ENCODE data around the gene C1orf159. TPM values are rescaled to one million over a fixed set of nuclear protein-coding genes. Genes with fewer than 3 reads are reported as not detected.
"Not testable (repeated sequence)": the region's sequence is repeated elsewhere in the genome, so short reads cannot be mapped to it uniquely, and the experiment has no call there.

The C1orf159 gene
- total RNA-seq, 1 donor from 2014 or later: 7.7 TPM

DNA sequence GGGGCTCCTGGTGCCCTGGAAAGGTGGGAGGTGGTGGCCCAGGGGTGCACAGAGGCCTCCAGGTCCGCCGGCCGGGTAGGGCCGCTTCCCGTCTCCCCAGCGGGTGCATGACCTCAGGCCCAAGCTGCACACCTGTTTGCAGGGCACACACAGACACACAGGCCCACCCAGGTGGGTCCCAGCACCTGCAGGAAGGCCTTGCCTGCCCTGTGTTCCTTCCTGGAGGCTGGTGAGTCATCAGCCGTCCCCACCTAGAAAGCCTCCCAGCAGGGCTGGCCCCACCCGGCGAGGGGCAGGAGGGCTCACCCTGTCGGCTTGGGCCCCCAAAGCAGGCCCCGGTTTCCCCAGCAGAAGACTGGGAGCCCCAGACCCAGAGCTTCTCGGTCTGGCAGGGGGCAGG lies 34.2 kb upstream of the C1orf159 start:
- DNase-seq (ENCODE audit: low spot score): no peak

DNA sequence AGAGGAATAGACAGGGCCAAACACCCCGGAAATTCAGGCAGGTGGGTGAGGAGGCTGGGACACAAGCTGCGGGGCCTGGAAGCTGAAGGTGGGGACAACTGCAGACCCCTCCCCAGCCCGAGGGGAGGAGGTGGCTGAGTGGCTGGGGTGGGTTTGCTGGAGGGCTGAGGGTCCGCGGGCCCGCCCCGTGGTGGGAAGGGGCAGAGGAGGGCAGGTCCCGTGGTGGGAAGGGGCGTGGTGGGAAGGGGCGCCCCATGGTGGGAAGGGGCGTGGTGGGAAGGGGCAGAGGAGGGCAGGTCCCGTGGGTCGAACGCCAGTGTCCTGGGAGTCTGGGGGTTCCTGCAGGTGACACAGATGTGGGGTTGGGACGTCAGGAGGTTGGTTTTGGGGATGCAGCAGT lies 33.5 kb upstream of the C1orf159 start:
- DNase-seq (ENCODE audit: low spot score): no peak

DNA sequence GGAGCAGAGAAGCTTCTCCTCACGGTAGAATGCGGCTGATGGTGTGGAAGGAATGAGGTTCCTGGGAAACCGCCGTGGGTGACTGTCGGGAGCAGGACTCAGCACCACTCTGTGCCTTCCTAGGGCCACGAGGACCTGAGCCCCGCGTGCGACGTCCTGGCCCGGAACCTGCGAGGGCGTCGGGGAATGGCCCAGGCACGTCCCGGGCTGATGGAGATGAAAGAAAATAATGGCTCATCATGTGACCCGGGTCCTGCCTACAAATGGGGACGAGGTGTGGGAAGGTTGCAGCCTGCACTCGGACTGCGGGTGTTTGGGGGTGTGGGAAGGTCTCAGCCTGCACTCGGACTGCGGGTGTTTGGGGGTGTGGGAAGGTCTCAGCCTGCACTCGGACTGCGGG lies 32.7 kb upstream of the C1orf159 start:
- DNase-seq (ENCODE audit: low spot score): no peak

DNA sequence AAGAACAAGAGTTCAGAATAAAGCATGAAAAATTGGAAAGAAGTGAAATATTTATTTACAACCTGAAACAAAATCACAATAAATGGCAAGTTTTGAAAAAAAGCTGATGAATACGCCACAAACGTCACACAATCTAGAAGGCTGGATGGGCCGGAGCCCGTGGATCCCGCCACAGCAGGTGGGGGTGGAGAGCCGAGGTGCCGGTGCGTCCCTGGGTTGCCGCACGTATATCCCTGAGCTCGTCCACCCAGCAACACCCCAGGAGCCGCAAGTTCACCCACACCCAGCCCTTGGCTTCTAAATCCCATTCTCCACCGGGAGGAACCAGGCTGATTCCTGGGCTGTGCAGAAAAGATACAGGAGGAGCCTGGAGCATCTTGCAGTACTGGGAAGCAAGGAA lies 32.2 kb upstream of the C1orf159 start:
- no peak for DNase-seq (ENCODE audit: low spot score)

DNA sequence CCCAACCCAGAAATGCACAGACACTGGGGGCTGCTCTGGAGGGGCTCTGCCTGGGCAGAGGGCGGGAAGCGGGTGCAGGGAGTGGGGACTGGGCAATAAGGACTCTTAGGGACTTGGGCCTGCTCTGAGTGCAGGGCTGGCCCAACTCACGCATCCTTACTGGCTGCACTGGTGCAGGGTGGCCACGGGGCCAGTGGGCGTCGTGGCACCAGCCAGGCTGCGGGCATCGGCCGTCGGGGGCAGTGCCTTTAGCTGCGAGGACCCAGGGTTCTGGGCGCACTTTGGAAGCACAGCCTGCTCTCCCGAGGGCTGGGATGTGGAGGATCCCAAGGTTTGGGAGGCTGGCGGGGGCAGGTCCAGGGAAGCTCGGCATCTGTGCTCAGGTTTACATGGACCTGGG lies 30.7 kb upstream of the C1orf159 start:
- no peak for DNase-seq (ENCODE audit: low spot score)

DNA sequence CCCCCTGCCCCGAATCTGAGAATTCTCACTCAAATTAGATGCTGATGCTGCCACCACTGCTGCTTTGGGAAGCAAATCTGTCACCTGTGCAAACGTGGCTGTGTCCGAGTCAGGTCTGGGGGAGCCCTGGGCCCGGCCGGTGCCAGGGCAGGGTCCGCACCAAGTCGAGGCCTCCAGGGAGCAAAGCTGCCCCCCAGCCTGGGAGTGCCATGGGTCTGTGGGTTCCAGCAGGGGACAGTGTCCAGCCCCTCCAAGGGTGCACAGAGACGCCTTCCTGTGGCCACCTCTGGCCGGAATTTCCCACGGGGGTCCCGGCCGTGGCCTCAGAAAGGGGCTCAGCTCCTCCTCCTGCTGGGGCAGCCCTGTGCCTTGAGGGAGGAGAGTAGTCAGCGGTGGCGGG lies 30.1 kb upstream of the C1orf159 start:
- no peak for DNase-seq (ENCODE audit: low spot score)

DNA sequence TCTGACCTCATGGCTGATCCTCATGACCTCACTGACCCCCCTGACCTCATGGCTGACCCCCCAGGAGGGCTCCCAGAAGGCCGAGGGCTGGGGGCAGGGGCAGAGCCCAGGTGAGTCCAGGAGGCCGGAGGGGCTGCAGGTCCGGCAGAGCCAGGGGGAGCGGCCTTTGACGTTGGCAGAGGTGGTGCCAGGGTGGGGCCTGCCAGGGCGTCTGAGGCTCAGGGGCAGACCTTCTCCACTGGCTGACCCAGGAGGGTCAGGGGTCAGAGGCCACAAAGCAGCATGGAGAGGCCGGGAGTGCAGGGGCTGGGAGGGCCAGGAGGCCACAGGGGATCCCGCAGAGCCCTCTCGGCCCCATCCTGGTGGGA lies 29.6 kb upstream of the C1orf159 start:
- DNase-seq (ENCODE audit: low spot score): no peak

DNA sequence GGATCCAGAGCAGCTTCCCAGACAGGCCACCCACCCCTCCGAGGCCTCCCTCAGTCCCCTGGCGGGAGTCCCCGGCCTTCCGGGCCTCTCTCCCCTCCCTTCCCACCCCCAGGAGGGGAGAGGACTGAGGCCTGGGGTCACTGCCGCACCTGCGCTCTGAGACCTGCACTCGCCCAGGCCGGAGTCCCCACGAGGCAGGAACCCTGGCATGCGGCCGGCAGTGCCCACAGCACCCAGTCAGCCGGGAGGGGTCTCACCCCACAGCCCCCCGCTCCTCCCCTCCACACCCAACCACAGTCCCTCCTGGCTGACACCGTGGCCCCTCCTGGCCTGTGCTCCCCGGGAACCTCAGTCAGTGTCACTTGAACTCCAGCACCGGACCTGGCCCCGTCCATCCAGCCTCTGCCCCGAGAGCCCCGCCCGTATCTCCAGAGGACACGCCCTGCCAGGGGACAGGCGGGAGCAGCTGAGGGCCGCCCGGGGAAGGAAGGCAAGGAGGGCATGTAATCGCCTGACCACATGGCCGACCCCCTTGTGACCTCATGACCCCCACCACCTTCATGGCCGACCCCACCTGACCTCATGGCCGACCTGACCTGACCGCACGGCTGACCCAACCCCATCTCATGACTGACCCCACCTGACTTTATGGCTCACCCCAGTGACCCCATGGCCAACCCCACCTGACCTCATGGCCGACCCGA lies 29.1 kb upstream of the C1orf159 start:
- DNase-seq (ENCODE audit: low spot score): no peak

DNA sequence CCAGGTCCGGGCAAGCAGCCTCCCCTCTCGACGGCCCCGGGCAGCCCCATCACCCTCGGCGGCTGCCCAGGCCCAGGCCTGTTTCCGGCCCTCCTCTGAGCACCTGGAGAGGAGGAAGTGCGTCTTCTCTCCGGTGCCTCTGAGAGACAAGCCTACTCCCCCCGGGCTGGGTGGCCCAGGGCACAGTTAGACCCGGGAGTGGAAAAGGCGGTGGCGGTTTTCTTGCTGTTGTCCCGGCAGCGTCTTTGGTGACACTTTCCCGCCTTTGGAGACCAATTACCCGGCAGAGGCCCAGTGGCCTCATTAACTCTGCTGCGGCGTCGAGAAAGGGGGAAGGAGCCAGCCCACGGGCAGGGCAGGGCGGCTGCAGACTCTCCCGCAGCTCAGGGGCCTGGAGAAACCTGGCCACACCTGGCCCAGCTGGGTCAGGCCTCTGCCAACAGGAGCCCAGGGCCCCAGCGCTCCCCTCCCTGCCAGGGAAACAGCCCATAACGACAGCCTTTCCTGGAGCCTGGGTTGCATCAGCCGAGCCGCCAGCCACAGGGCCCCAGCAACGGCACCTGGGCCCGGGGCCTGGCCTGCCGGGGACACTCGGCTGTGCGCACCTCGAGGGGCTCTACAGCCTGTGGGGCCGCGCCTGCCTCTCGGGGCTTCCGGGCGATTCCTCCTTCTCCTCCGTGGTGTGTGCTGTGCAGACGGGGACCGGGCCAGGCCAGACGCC lies 28.4 kb upstream of the C1orf159 start:
- DNase-seq (ENCODE audit: low spot score): no peak

DNA sequence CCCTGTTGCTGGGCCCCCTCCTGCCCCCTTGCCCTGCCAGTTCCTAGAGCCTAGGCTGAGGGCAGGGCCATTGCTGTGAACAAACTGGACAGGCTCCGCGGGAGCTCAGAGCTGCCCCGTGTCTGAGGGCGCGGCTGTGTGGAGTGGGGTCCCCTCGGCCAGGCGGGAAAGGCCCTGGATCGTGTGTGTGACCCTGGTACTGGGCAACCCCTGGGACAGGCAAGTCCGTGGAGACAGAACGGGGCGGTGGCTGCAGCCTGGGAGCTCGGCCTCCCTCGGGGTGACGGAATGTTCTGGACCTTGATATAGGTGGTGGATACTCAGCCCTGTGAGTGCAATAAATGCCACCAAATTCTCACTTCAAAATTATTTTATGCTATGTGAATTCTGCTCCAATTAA lies 27.7 kb upstream of the C1orf159 start:
- no peak for DNase-seq (ENCODE audit: low spot score)

DNA sequence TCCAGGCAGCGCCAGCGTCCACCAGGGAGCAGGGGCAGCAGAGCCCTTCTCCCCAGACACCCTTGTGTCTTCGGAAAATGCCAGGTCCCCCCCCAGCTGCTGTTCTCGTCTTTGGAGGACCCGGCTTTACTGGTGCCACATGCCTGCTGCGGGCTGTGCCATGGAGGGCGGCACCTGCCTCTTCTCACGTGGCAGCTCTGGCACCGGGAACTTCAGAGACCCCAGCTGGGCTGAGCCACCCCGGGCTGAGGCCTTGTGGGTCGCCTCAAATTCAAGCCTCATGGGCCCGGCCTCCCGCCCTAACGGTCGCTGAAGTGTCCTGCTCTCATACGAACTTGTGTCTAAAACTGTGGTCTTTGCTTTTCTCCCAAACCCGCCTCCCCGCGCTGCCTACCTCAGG lies 27.0 kb upstream of the C1orf159 start:
- DNase-seq (ENCODE audit: low spot score): no peak

DNA sequence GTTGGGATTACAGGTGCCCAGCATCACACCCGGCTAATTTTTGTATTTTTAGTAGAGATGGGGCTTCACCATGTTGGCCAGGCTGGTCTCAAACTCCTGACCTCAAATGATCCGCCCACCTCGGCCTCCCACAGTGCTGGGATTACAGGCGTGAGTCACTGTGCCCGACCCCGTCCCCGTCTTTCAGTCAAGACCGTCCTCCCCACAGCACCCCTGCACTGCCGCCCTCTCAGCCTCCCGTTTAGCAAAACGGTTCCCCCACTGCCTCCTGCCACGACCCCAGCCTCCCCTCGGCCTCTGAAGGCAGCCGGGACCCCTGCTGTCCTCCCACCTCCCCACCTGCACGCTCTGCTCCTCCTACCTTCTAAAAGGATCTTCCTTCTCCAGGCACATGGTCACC lies 26.5 kb upstream of the C1orf159 start:
- not testable (repeated sequence) for DNase-seq (ENCODE audit: low spot score)

DNA sequence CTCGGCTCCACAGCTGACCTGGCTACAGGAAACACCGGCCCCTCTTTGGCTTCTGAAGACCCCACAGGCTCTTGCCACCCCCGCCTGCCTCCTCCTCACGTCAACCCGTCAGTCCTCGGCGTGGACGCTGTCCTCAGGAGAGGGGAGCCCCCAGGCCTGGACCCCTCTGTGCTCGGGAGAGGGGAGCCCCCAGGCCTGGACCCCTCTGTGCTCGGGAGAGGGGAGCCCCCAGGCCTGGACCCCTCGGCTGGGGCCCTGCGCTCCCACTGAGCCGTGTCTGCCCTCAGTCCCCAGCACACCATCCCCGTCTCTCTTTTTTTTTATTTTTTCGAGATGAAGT lies 26.0 kb upstream of the C1orf159 start:
- no peak for DNase-seq (ENCODE audit: low spot score)

DNA sequence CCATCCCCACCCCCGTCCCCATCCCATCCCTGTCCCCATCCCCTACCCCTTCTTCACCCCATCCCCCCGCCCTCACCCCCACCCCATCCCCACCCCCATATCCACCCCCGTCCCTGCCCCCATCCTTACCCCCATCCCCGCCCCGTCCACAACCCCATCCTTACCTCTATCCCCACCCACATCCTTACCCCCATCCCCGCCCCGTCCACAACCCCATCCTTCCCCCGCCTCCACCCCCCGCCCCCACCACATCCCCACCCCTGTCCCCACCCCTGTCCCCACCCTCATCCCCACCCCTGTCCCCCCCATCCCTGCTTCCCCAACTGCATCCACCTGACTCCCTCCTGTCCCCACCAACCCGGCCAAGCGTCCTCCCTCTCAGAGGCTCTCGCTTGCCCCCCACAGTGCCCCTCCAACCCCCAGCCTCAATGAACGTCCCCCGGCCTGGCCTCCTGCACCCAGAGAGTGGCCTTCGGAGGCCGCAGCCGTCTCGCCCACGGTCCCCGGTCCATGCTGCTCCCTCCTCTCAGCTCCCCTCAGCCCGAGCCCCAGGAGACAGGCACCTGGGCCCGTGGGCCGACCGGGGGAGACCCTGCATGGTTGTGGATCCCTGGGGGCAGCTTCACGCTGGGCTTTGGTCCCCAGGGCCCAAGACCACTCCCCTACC lies 25.5 kb upstream of the C1orf159 start:
- no peak for DNase-seq (ENCODE audit: low spot score)

DNA sequence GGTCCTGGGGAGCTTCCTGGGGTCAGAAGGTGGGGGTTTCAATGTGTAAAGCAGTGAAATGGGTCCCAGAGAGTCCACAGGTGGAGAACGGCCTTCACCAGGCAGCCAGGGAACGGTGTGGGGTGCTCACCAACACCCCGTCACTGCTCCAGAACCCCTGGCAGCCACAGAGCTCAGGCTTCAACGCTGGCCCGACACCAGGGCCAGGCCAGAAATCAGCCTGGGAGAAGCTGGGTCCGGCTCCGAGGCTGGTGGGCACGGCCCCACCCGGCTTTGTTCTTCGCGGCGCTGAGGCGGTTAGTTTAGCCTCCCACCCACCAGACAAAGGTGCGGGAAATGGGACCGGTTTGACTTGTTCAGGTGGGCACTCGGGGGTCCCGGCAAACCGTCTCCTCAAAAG lies 24.8 kb upstream of the C1orf159 start:
- DNase-seq (ENCODE audit: low spot score): no peak

DNA sequence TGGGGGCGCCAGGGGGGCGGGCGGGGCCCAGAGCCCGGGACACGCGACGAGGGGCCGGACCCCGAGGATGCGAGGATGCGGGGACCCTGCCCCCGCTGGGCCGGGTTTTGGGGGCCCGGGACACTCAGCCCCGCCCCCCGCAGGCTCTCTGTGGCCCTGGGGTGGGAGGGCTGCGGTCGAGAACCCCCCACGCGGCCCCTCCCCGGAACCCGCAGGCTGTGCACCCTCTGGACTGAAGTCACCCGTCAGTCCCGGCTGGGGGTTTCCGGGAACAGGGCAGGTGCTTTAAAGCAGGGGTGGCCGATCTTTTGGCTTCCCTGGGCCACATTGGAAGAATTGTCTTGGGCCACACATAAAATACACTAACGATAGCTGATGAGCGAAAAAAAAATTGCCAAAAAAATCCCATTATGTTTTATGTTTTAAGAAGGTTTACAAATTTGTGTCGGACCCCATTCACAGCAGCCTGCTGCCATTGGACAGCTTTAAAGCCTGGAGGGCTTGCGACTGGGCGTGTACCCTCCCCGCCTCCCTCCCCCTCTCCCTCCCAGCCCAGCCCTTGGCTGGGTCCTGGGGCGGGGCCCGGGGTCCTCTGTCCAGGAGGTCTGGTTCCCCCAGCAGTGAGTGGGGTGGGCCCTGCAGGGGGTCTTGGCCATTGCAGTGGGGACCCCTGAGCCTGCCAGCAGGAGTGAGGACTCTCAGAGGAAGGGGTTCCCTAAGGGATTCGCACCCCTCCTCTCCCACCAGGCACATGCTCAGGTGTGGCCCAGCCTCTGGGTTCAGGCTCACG lies 21.6 kb upstream of the C1orf159 start:
- no peak for DNase-seq (ENCODE audit: low spot score)

DNA sequence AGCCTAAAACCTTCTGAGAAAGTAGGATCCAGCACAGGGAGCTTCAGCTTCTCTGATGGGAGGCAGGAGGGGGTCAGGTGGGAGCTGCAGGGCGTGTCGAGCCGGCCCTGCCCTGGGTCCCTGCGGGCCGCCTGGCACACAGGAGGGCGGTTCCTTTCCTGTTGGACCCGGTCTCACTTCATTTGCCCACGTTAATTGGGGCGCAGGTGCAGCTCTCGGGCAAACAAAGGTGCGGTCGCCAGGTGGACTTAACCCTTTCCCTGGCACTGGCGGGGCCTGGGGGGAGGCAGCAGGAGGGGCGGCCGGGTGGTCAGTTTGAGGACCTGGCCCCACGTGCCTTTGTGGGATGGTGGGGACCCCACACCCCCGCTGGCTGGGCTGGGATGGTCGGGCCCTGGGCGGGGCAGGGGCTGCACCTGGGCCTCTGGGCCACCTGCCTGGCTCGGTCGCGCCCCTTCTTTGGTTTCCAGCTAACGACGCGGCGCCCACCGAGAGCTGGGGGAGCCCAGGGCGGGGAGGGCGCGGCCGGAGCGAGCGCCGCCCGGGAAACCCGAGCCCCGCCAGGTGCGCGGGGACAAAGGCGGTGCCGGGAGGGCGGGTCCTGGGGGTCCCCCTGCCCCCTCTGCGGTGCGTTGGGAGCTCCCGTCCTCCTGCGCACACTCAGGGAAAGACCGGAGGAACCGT lies 20.8 kb upstream of the C1orf159 start:
- no peak for DNase-seq (ENCODE audit: low spot score)

DNA sequence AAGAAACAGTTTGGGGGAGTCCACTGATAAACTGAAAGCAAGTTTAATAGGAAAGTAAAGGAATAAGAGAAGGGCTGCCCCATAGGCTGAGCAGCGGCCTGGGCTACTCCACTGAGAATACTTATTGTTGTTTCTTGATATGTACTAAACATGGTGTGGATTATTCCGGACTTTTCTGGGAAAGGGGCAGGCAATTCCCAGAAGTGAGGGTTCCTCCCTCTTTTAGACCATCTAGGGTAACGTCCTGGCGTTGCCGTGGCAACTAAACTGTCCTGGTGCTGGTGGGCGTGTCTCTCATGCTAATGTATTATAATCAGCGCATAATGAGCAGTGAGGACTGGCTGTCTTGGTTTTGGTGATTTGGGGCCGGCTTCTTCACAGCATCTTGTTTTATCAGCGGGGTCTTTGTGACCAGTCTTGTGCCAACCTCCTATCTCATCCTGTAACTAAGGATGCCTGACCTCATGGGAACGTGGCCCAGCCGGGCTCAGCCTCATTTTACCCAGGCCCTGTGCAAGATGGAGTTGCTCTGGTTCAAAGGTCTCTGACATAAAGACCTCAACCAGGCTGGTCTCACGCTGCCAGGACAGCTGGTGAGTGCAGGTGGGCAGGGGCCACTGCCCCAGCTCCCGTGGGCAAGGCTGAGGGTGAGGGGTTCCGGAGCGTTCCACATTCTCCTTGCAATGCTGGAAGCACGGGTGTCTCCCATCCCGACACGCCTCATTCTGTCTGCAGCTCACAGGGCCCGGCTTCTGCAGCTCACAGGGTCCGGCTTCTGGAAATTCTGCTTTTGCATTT lies 19.6 kb upstream of the C1orf159 start:
- no peak for DNase-seq (ENCODE audit: low spot score)

DNA sequence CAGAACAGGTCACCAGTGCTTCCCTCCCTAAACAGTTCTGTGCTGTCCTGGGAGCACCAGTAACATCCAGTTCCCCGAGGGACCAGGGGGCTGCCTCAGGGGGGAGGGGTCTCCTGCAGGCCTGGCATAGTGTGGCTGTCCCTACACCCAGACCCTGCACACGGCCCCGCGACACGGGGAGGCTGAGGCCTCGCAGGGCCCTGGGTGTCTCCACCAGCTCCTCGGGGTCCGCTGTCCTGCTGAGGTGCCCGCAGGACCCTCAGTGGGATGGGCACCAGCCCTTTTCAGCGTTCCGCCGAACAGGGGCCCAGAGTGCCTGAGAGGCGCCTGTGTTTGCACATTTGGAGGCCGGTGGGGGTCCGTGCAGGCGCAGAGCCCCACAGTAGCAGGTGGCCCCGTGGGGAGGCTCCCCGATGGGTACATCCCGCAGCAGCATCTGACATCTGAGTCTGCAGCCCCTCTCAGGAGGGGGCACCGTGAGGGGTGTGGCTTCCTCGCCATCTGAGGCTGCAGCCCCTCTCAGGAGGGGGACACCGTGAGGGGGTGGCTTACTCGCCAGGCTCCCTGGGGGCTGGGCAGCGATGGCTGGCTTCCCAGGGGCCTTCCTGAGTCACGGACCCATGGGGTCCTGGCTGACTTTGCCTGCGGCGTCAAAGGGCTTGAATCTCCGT lies 18.5 kb upstream of the C1orf159 start:
- no peak for DNase-seq (ENCODE audit: low spot score)
